Trophoblast cell (in vitro differentiated cells and primary cell): Measurements from ENCODE around the gene DIAPH1.
A peak's percentile ranks its signal among the peaks of the same experiment; 100 is the strongest.

Experiments
- DNase-seq, 2 donors: peaks; one replicate each; pipeline ENCODE4 v3.0.0-alpha.2; 2016
- H2AFZ ChIP-seq: 2 replicates; pipeline ENCODE4 v1.6.1; 2013; ENCODE audit warnings: low read length, moderate library complexity, mild to moderate bottlenecking; ENCODE audit not compliant: insufficient read depth, poor library complexity
- H2AK5ac ChIP-seq: 2 replicates; pipeline ENCODE4 v1.6.1; 2013; ENCODE audit warnings: mild to moderate bottlenecking, low read length
- H2BK120ac ChIP-seq: 2 replicates; pipeline ENCODE4 v1.6.1; 2013; ENCODE audit warnings: low read length, mild to moderate bottlenecking, moderate library complexity; ENCODE audit not compliant: insufficient read depth, poor library complexity
- H2BK12ac ChIP-seq: 2 replicates; pipeline ENCODE4 v1.6.1; 2013; ENCODE audit warnings: mild to moderate bottlenecking, low read length, moderate library complexity
- H2BK5ac ChIP-seq: 2 replicates; pipeline ENCODE4 v1.6.1; 2013; ENCODE audit warnings: low read length, low read depth, moderate library complexity, mild to moderate bottlenecking; ENCODE audit not compliant: poor library complexity
- H3K14ac ChIP-seq: 2 replicates; pipeline ENCODE4 v1.6.1; 2013; ENCODE audit warnings: mild to moderate bottlenecking, low read length
- H3K18ac ChIP-seq: 2 replicates; pipeline ENCODE4 v1.6.1; 2013; ENCODE audit warnings: mild to moderate bottlenecking, low read length
- H3K23ac ChIP-seq: 2 replicates; pipeline ENCODE4 v1.6.1; 2013; ENCODE audit warnings: low read length
- H3K27ac ChIP-seq: 2 replicates; pipeline ENCODE4 v1.5.1; 2013; ENCODE audit warnings: low read depth, mild to moderate bottlenecking, inconsistent platforms, low read length, moderate library complexity
- H3K27me3 ChIP-seq: 2 replicates; pipeline ENCODE4 v1.6.1; 2013; ENCODE audit warnings: inconsistent platforms, mild to moderate bottlenecking, low read length, moderate library complexity; ENCODE audit not compliant: insufficient read depth
- H3K36me3 ChIP-seq, 2 experiments: 1 replicate in 1 of 2; 2 replicates in 1 of 2; pipeline ENCODE4 v1.6.1; 2013; ENCODE audit warnings: low read length in 2 of 2, mild to moderate bottlenecking in 2 of 2, moderate library complexity in 1 of 2; ENCODE audit not compliant: insufficient read depth in 2 of 2, control insufficient read depth in 1 of 2
- H3K4ac ChIP-seq: 2 replicates; pipeline ENCODE4 v1.6.1; 2013; ENCODE audit warnings: low read depth, mild to moderate bottlenecking, low read length, moderate library complexity
- H3K4me1 ChIP-seq, 2 experiments: 1 replicate in 1 of 2; 2 replicates in 1 of 2; pipeline ENCODE4 v1.6.1; 2013; ENCODE audit warnings: low read length in 2 of 2, mild to moderate bottlenecking in 2 of 2, moderate library complexity in 1 of 2; ENCODE audit not compliant: insufficient read depth in 2 of 2, control insufficient read depth in 1 of 2
- H3K4me2 ChIP-seq: 2 replicates; pipeline ENCODE4 v1.6.1; 2013; ENCODE audit warnings: inconsistent platforms, mild to moderate bottlenecking, low read length, moderate library complexity
- H3K4me3 ChIP-seq: 2 replicates; pipeline ENCODE4 v1.5.1; 2013; ENCODE audit warnings: mild to moderate bottlenecking, low read depth, low read length, inconsistent platforms
- H3K79me1 ChIP-seq: one replicate; pipeline ENCODE4 v1.6.1; 2013; ENCODE audit warnings: low read length
- H3K79me2 ChIP-seq: 2 replicates; pipeline ENCODE4 v1.6.1; 2013; ENCODE audit warnings: low read length, mild to moderate bottlenecking; ENCODE audit not compliant: control insufficient read depth, insufficient read depth, poor library complexity
- H3K9ac ChIP-seq: 2 replicates; pipeline ENCODE4 v1.6.1; 2013; ENCODE audit warnings: mild to moderate bottlenecking, low read length
- H3K9me3 ChIP-seq: 2 replicates; pipeline ENCODE4 v1.6.1; 2013; ENCODE audit warnings: low read depth, mild to moderate bottlenecking, control low read depth, inconsistent platforms, low read length; ENCODE audit not compliant: insufficient read depth
- H4K12ac ChIP-seq: 2 replicates; pipeline ENCODE4 v1.6.1; 2013; ENCODE audit warnings: low read depth, mild to moderate bottlenecking, low read length, moderate library complexity
- H4K8ac ChIP-seq: 2 replicates; pipeline ENCODE4 v1.6.1; 2013; ENCODE audit warnings: low read depth, mild to moderate bottlenecking, low read length, moderate library complexity
- H4K91ac ChIP-seq: one replicate; pipeline ENCODE4 v1.6.1; 2013; ENCODE audit warnings: low read depth, mild to moderate bottlenecking, low read length, moderate library complexity
- WGBS: extraction: QIAGEN DNeasy Blood & Tissue Kit; methylation state at CpG from one replicate; pipeline ENCODE4 v1.1.7; 2013; ENCODE audit warnings: missing lambda C conversion rate; ENCODE audit not compliant: insufficient read length, insufficient coverage; ENCODE audit errors: extremely low coverage; 5-methylcytosine and 5-hydroxymethylcytosine counted together

DIAPH1 gene

DNA sequence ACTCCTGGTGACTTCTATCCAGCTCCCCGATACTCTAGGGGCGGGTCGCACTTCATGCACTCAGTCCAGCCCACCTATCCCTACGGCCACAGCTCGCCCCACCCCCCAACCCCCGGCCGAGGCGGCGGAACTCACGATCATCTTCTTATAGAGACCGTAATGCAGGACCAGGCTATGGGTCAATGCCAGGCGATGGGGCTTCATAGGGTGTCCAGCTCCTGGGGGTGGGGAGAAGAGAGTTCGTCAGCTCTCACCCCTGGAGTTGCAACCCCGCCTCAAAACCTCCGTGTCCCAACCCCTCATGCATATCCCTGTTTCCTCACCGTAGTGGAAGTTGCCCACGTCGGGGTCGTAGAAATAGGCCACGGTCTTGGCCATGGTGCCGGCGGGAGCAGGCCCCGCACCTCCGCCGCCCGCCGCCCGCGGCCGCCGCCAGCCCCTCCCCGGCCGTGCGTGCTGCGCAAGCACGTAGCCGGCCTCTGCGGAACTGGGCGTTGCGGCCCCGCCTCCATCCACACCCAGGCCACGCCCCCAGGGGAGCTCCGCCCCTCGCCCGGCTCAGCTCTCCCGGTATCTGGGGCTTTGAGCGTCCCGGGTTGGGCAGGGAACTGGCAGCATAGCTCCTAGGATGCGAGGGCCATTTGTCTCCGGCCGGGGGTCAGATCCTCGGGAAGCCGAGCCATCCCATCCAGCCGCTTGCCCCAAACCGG, 17.8 kb upstream of the DIAPH1 start, which contains the start of the genes HDAC3 and RELL2:
Gene HDAC3, minus strand, starts transcription at position 437 of the 710 bp plus-strand sequence. Its CDS starts 59 bp downstream, at position 378.
Gene RELL2, plus strand, starts transcription at position 585 of the 710 bp plus-strand sequence. CDS start 1,229 bp downstream, outside the sequence.
- peak within 1 kb of the TSS; percentile 99 for H3K9ac ChIP-seq
- H3K36me3 ChIP-seq, result peaks cover 7 to 15% of the 10 kb centered on the region in 2 experiments
- WGBS, result no CpG with 5 or more reads among the region's 55 CpGs
- peak within 1 kb of the TSS; percentile 16 for H3K27ac ChIP-seq
- H4K8ac ChIP-seq, result peak within 1 kb of the TSS; percentile 77
- peak within 1 kb of the TSS; percentile 93 for H3K18ac ChIP-seq
- no peak within 1 kb of the TSS for H2AK5ac ChIP-seq
- H3K4me2 ChIP-seq, result peak within 1 kb of the TSS; percentile 95
- H3K4me3 ChIP-seq, result peak within 1 kb of the TSS; percentile 93
- peaks cover 6 to 15% of the 10 kb centered on the region in 2 experiments for H3K4me1 ChIP-seq
- H4K12ac ChIP-seq, result peak within 1 kb of the TSS; percentile 82
- peak within 1 kb of the TSS; percentile 88 for H3K14ac ChIP-seq
- H3K79me2 ChIP-seq, result peaks cover 6% of the 10 kb centered on the region
- H2BK5ac ChIP-seq, result peak within 1 kb of the TSS; percentile 39
- peak within 1 kb of the TSS; percentile 95 for H2AFZ ChIP-seq
- peaks cover 2% of the 10 kb centered on the region for H3K9me3 ChIP-seq
- no peak within 1 kb of the TSS for H3K23ac ChIP-seq
- no peaks in the 10 kb centered on the region for H3K27me3 ChIP-seq
- DNase-seq, result peak; percentile 94 to 97
- H2BK120ac ChIP-seq, result peak within 1 kb of the TSS; percentile 77
- H3K79me1 ChIP-seq, result peaks cover 7% of the 10 kb centered on the region
- H2BK12ac ChIP-seq, result no peak within 1 kb of the TSS
- H3K4ac ChIP-seq, result peak within 1 kb of the TSS; percentile 84
- H4K91ac ChIP-seq, result peak within 1 kb of the TSS; percentile 65

DNA sequence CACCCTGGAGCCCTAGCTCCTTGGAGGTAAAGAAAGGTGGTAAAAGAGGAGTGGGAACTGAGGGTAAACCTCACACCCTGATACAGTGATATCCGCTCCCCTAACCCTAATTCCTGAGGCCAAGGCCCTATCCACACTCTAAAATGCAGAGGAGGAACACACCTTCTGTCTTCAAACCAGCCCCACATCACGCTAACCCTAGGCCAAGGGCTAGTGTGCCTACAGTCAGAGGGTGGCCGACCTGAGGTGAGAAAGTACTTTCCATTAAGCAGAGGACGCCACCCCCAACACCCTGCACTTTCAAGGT, 17.3 kb upstream of the DIAPH1 start:
- H3K14ac ChIP-seq, result no peak overlapping the region
- peak overlapping the region; percentile 20 for H2AFZ ChIP-seq
- H3K9ac ChIP-seq, result peak overlapping the region; percentile 99
- no peak overlapping the region for H2BK12ac ChIP-seq
- H2BK5ac ChIP-seq, result no peak overlapping the region
- H4K12ac ChIP-seq, result no peak overlapping the region
- H4K91ac ChIP-seq, result no peak overlapping the region
- no peak overlapping the region for H2AK5ac ChIP-seq
- H3K4me1 ChIP-seq, result peaks cover 6 to 15% of the 10 kb centered on the region in 2 experiments
- H3K18ac ChIP-seq, result peak overlapping the region; percentile 93
- no peak for DNase-seq
- H4K8ac ChIP-seq, result no peak overlapping the region
- H2BK120ac ChIP-seq, result no peak overlapping the region
- peaks cover 2% of the 10 kb centered on the region for H3K9me3 ChIP-seq
- H3K79me2 ChIP-seq, result peaks cover 6% of the 10 kb centered on the region
- peak overlapping the region; percentile 84 for H3K4ac ChIP-seq
- WGBS, result no CpG with 5 or more reads among the region's 4 CpGs
- no peak overlapping the region for H3K23ac ChIP-seq
- peak overlapping the region; percentile 93 for H3K4me3 ChIP-seq
- H3K27ac ChIP-seq, result no peak overlapping the region
- peaks cover 7 to 12% of the 10 kb centered on the region in 2 experiments for H3K36me3 ChIP-seq
- H3K4me2 ChIP-seq, result peak overlapping the region; percentile 69
- peaks cover 7% of the 10 kb centered on the region for H3K79me1 ChIP-seq
- H3K27me3 ChIP-seq, result no peaks in the 10 kb centered on the region

DNA sequence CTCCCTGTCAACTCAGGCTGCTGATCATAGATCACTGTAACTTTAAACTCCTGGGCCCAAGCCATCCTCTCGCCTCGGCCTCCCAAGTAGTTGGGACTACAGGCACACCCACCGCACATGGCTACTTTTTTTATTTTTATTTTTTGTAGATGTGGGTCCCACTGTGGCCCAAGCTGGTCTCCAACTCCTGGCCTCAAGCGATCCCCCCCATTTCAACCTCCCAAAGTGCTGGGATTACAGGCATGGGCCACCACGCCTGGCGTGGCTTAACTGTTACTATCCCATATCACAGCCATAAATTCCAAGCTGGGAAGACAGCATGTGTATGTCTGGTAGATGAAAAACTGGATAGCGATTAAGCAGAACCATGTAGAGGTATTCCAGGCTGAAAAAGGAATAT, 16.8 kb upstream of the DIAPH1 start:
- Histone ChIP-seq H3K36me3 (peaks cover 4 to 8% of the 10 kb centered on the region in 2 experiments), H3K18ac (no peak overlapping the region), H3K79me2 (peaks cover 6% of the 10 kb centered on the region), H3K23ac (no peak overlapping the region), H3K9me3 (no peaks in the 10 kb centered on the region), H4K8ac (no peak overlapping the region), H3K9ac (no peak overlapping the region), H2BK5ac (no peak overlapping the region), H3K4ac (peak overlapping the region; percentile 41), H3K4me2 (peak overlapping the region; percentile 69), H4K12ac (no peak overlapping the region), H3K14ac (no peak overlapping the region), H3K4me3 (no peak overlapping the region), H3K27ac (no peak overlapping the region), H2AFZ (peak overlapping the region; percentile 20), H4K91ac (no peak overlapping the region), H3K4me1 (peaks cover 6 to 15% of the 10 kb centered on the region in 2 experiments), H2BK12ac (no peak overlapping the region), H3K79me1 (peaks cover 7% of the 10 kb centered on the region), H2AK5ac (no peak overlapping the region), H2BK120ac (no peak overlapping the region), H3K27me3 (no peaks in the 10 kb centered on the region)
- no CpG with 5 or more reads among the region's 7 CpGs for WGBS
- no peak for DNase-seq

DNA sequence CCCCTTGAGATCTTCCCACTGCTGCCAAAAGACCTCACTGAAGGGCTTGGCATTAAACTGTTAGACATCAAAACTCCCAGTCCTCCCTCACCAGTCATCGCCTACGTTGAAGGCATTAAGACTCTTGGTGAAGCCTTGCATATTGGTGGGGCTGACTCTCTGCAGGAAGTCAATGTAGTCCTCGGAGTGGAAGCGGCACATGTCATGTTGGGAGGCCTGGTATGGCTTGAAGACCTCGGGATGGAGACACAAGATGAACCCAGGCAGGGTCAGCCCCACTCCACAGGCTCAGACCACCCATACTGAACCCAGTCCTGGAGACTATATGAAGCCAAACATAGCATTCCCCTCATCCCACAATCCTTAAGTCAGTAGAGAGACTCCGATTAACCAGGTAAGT, 15.9 kb upstream of the DIAPH1 start:
- peak overlapping the region; percentile 61 for H3K4ac ChIP-seq

More for the DNA sequence above, 15.9 kb upstream of the DIAPH1 start:
- Histone ChIP-seq H3K14ac (no peak overlapping the region), H3K4me3 (no peak overlapping the region), H2AK5ac (no peak overlapping the region), H3K18ac (no peak overlapping the region), H3K27ac (no peak overlapping the region), H2AFZ (no peak overlapping the region), H3K27me3 (no peaks in the 10 kb centered on the region), H3K4me1 (peaks cover 6 to 15% of the 10 kb centered on the region in 2 experiments), H4K8ac (no peak overlapping the region), H3K9ac (no peak overlapping the region), H2BK12ac (no peak overlapping the region), H2BK5ac (no peak overlapping the region), H2BK120ac (no peak overlapping the region), H4K12ac (no peak overlapping the region), H4K91ac (no peak overlapping the region), H3K79me2 (peaks cover 6% of the 10 kb centered on the region), H3K9me3 (no peaks in the 10 kb centered on the region), H3K79me1 (peaks cover 7% of the 10 kb centered on the region), H3K4me2 (no peak overlapping the region), H3K23ac (no peak overlapping the region), H3K36me3 (peaks cover 6 to 9% of the 10 kb centered on the region in 2 experiments)
- no peak for DNase-seq
- WGBS, result no CpG with 5 or more reads among the region's 6 CpGs
